A673 (cell line): Measurements from ENCODE around the gene MOB3A.

Experiments used
- EZH2 ChIP-seq: fragments of 200-600 bp; sonication (generic); IDR thresholded peaks from 2 replicates; pipeline ENCODE4 v1.6.1; 2017; ENCODE audit warnings: borderline replicate concordance, low read depth, mild to moderate bottlenecking, mixed read lengths, antibody characterized with exemption, low read length; ENCODE audit not compliant: poor library complexity, severe bottlenecking
- TF ChIP-seq, protein P1 (sequence below): fragments of 300-800, 200-600 bp; sonication (generic); conservative IDR thresholded peaks from 2 replicates; pipeline ENCODE4 v1.5.1; 2017; ENCODE audit warnings: low read depth, mild to moderate bottlenecking, antibody characterized with exemption, low read length, moderate library complexity, mixed read lengths

DNA sequence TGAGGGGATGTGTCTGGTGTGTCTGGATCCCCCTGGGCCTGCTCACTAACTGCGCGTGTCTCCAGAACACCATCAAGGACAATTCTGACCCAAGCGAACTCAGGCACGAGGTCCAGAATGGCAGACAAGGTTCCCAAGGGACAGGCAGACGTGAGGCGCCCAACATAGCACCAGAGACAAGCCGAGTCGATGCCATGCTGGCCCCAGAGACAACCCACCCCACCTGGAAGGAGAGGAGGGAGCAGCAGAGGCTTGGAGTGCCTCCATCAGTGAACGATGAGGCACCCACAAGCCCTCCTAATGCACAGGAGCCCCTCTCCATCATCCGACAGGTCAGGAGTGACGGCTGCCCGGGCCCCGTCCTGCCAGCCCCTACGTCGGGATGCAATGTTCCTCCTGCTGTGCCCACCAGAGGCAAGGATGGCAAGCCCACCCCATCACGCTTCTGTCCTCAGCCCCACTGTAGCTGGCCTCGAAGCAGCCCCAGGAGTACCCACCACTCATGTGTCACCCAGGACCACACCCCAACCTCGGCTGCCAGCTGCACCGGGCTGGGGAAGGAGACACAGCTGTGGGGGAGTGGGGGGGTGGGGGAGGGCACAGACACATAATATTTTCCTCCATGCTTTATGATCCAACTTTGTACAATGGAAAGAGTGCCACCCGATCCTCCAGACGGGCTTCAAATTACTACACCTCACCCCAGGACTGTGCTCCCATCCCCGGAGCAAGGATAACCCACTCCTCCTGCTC is 43.4 kb upstream of the MOB3A start:
- TF ChIP-seq, protein P1, sequence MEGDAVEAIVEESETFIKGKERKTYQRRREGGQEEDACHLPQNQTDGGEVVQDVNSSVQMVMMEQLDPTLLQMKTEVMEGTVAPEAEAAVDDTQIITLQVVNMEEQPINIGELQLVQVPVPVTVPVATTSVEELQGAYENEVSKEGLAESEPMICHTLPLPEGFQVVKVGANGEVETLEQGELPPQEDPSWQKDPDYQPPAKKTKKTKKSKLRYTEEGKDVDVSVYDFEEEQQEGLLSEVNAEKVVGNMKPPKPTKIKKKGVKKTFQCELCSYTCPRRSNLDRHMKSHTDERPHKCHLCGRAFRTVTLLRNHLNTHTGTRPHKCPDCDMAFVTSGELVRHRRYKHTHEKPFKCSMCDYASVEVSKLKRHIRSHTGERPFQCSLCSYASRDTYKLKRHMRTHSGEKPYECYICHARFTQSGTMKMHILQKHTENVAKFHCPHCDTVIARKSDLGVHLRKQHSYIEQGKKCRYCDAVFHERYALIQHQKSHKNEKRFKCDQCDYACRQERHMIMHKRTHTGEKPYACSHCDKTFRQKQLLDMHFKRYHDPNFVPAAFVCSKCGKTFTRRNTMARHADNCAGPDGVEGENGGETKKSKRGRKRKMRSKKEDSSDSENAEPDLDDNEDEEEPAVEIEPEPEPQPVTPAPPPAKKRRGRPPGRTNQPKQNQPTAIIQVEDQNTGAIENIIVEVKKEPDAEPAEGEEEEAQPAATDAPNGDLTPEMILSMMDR = no peak
- no peak for TF ChIP-seq EZH2
